ENCODE measurements around the gene GALNT16.

Gene GALNT16

GRCh38 chr14:69232388-69232787 is 27.6 kb upstream of the GALNT16 start:
- TF ChIP-seq, protein P1, sequence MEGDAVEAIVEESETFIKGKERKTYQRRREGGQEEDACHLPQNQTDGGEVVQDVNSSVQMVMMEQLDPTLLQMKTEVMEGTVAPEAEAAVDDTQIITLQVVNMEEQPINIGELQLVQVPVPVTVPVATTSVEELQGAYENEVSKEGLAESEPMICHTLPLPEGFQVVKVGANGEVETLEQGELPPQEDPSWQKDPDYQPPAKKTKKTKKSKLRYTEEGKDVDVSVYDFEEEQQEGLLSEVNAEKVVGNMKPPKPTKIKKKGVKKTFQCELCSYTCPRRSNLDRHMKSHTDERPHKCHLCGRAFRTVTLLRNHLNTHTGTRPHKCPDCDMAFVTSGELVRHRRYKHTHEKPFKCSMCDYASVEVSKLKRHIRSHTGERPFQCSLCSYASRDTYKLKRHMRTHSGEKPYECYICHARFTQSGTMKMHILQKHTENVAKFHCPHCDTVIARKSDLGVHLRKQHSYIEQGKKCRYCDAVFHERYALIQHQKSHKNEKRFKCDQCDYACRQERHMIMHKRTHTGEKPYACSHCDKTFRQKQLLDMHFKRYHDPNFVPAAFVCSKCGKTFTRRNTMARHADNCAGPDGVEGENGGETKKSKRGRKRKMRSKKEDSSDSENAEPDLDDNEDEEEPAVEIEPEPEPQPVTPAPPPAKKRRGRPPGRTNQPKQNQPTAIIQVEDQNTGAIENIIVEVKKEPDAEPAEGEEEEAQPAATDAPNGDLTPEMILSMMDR (IDR thresholded peaks at IDR 0.05; ENCODE audit: control extremely low read depth, extremely low read depth, low read depth, missing control alignments): no peak
- ChIA-PET POLR2A (no interaction called here), CTCF (interaction anchor here (1.0 to 2.7 kb wide), 5 partner anchors 10 to 495 kb away, joined by 3 to 22 read pairs (median 3); no protein-coding TSS in a partner anchor)
- DNase-seq (ENCODE audit: extremely low spot score): no peak

DNA sequence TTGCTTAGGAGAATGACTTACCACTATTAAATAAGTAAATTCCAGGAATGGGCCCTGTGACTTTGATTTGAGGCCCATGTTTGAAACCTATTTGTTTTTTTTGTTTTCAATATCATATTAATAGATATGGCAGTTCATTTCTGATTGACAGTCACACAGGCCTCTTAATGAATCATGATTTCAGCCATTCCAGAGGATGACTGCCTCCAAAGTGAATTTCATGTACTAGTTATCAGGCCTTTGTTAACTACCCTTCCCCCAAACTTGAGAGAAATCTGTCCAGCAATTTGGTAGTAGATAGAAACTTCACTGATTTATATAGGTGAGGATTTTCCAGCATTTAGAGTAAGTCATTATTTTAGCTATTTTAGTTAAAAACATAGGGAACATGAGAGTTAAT is 25.9 kb upstream of the GALNT16 start:
- POLR2A ChIA-PET: no interaction called here
- no peak for DNase-seq (ENCODE audit: extremely low spot score)
- TF ChIP-seq, protein P1 (IDR thresholded peaks at IDR 0.05; ENCODE audit: control extremely low read depth, extremely low read depth, low read depth, missing control alignments): no peak
- CTCF ChIA-PET: interaction anchor here (1.5 to 2.7 kb wide), 4 partner anchors 9 to 341 kb away, joined by 3 to 22 read pairs (median 5); partner anchors contain the start of gene CCDC177

GRCh38 chr14:69235708-69236107 is 24.2 kb upstream of the GALNT16 start:
- TF ChIP-seq, protein P1 (IDR thresholded peaks at IDR 0.05; ENCODE audit: control extremely low read depth, extremely low read depth, low read depth, missing control alignments): no peak
- ChIA-PET CTCF (interaction anchor here (1.0 to 2.4 kb wide), 7 partner anchors 10 to 339 kb away, joined by 3 to 6 read pairs (median 3); partner anchors contain the start of gene CCDC177), POLR2A (no interaction called here)
- no peak for DNase-seq (ENCODE audit: extremely low spot score)

DNA sequence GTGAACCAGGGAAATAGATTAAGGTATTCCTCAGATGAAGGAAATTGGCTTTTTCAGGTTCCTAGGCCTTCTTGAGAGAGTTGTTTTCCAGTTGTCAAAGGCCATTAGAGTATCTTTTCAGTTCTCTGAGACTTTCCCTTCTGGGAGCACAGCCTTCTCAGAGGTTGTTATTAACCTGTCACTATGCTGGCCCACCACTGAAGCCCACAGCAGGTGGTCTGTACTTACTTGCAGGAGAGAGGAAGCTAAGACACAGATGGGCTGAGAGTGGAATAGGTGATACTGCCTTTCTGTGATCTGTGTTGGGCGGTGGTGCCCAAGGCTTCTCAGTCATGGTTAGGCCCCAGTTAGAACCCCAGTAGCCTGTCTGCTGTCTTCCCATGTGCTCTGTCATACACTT is 22.8 kb upstream of the GALNT16 start:
- CTCF ChIA-PET: interaction anchor here (1.2 kb wide), 1 partner anchor 10 kb away, joined by 3 read pairs; no protein-coding TSS in a partner anchor
- DNase-seq (ENCODE audit: extremely low spot score): no peak

DNA sequence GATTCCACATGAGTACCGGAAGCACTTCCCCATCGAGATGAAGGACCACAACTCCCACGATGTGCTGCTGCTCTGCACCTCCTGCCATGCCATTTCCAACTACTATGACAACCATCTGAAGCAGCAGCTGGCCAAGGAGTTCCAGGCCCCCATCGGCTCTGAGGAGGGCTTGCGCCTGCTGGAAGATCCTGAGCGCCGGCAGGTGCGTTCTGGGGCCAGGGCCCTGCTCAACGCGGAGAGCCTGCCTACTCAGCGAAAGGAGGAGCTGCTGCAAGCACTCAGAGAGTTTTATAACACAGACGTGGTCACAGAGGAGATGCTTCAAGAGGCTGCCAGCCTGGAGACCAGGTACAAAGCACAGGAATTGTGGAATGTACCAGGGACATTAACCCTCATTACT is 22.4 kb upstream of the GALNT16 start:
- POLR2A ChIA-PET: no interaction called here
- TF ChIP-seq, protein P1 (IDR thresholded peaks at IDR 0.05; ENCODE audit: control extremely low read depth, extremely low read depth, low read depth, missing control alignments): no peak
- CTCF ChIA-PET: interaction anchor here (1.2 kb wide), 1 partner anchor 10 kb away, joined by 3 read pairs; no protein-coding TSS in a partner anchor
- no peak for DNase-seq (ENCODE audit: extremely low spot score)

More for the DNA sequence above, 22.8 kb upstream of the GALNT16 start:
- TF ChIP-seq, protein P1 (IDR thresholded peaks at IDR 0.05; ENCODE audit: control extremely low read depth, extremely low read depth, low read depth, missing control alignments): no peak
- POLR2A ChIA-PET: no interaction called here

DNA sequence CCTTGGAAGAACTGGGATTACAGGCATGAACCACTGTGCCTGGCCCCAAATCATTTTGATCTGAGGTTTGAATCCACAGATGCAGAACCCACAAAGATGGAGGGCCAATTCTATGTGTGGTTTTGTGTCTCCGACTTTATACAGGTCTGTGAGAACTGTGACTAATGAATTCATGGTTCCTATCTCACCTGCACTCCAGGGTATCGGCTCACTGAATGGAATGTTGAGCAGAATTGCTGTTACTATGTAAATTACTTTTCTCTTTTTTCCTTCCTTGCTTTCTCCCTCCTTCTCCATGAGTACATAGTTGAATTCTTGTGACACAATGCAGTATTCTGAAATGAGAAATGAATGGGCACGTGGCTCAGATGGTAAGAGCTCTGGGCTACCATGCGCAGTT is 21.1 kb upstream of the GALNT16 start:
- POLR2A ChIA-PET: no interaction called here
- TF ChIP-seq, protein P1 (IDR thresholded peaks at IDR 0.05; ENCODE audit: control extremely low read depth, extremely low read depth, low read depth, missing control alignments): no peak
- DNase-seq (ENCODE audit: extremely low spot score): no peak
- CTCF ChIA-PET: interaction anchor here (1.4 kb wide), 1 partner anchor 333 kb away, joined by 4 read pairs; no protein-coding TSS in a partner anchor
